DOHH2 (cell line): ENCODE measurements around the gene PTPRN2.

Experiments
- H3F3A ChIP-seq: fragments of 200-600 bp; sonication (generic), shearing (Covaris generic); 2 replicates; pipeline ENCODE4 v1.6.0; 2016; ENCODE audit warnings: antibody characterized with exemption, mild to moderate bottlenecking; ENCODE audit not compliant: control insufficient read depth, insufficient read depth
- H3K27ac ChIP-seq: fragments of 200-600 bp; sonication (generic); 2 replicates; pipeline ENCODE4 v1.5.1; 2014; ENCODE audit warnings: low read depth, mild to moderate bottlenecking, low read length, moderate library complexity
- H3K27me3 ChIP-seq: fragments of 200-600 bp; sonication (generic); 2 replicates; pipeline ENCODE4 v1.6.1; 2014; ENCODE audit warnings: mild to moderate bottlenecking, low read length, mixed read lengths; ENCODE audit not compliant: control insufficient read depth
- H3K36me3 ChIP-seq: fragments of 200-600 bp; sonication (generic); 2 replicates; pipeline ENCODE4 v1.6.1; 2014; ENCODE audit warnings: mild to moderate bottlenecking, low read length, moderate library complexity, mixed read lengths; ENCODE audit not compliant: control insufficient read depth
- H3K4me1 ChIP-seq: fragments of 200-600 bp; sonication (generic); 2 replicates; pipeline ENCODE4 v1.6.1; 2014; ENCODE audit warnings: mild to moderate bottlenecking, low read length, mixed read lengths; ENCODE audit not compliant: control insufficient read depth
- H3K4me2 ChIP-seq: fragments of 200-600 bp; sonication (generic); 2 replicates; pipeline ENCODE4 v1.6.0; 2014; ENCODE audit warnings: mild to moderate bottlenecking, low read length, moderate library complexity
- H3K4me3 ChIP-seq: fragments of 200-600 bp; sonication (generic); 2 replicates; pipeline ENCODE4 v1.5.1; 2014; ENCODE audit warnings: mild to moderate bottlenecking, low read length, mixed read lengths
- H3K79me2 ChIP-seq: fragments of 200-600 bp; sonication (generic); 2 replicates; pipeline ENCODE4 v1.6.1; 2014; ENCODE audit warnings: mild to moderate bottlenecking, low read length, mixed read lengths; ENCODE audit not compliant: control insufficient read depth
- H3K9me2 ChIP-seq: fragments of 200-600 bp; sonication (generic); replicated peaks from 2 replicates; pipeline ENCODE4 v1.6.1; 2014; ENCODE audit warnings: mild to moderate bottlenecking, low read length, mixed read lengths; ENCODE audit not compliant: control insufficient read depth
- H3K9me3 ChIP-seq: fragments of 200-600 bp; sonication (generic); 2 replicates; pipeline ENCODE4 v1.6.1; 2014; ENCODE audit warnings: antibody characterized with exemption, low read length, mixed read lengths; ENCODE audit not compliant: control insufficient read depth, insufficient read depth
- H4K20me1 ChIP-seq: fragments of 200-600 bp; sonication (generic); 2 replicates; pipeline ENCODE4 v1.6.0; 2014; ENCODE audit warnings: low read depth, mild to moderate bottlenecking, antibody characterized with exemption, low read length, moderate library complexity; ENCODE audit not compliant: control insufficient read depth, insufficient read depth
- CTCF ChIP-seq: fragments of 200-600 bp; sonication (generic); IDR thresholded peaks from one replicate; pipeline ENCODE4 v1.5.1; 2014; ENCODE audit warnings: antibody characterized with exemption, mild to moderate bottlenecking, low read depth, low read length; ENCODE audit not compliant: poor library complexity, severe bottlenecking
- EZH2phosphoT487 ChIP-seq: fragments of 200-600 bp; sonication (generic); IDR thresholded peaks from 2 replicates; pipeline ENCODE4 v1.6.1; 2017; ENCODE audit warnings: borderline replicate concordance, mild to moderate bottlenecking, antibody characterized with exemption, low read length, moderate library complexity, mixed read lengths

The PTPRN2 gene

GRCh38 chr7:157887400-157887799 lies 700.2 kb downstream of the PTPRN2 start:
- H3K4me1 ChIP-seq, result no peaks in the 10 kb centered on the region
- no peak overlapping the region for H3K4me2 ChIP-seq
- H3K27me3 ChIP-seq, result no peaks in the 10 kb centered on the region
- H3K27ac ChIP-seq, result no peak overlapping the region
- H3K4me3 ChIP-seq, result no peak overlapping the region
- H3K9me2 ChIP-seq, result no peaks in the 10 kb centered on the region
- H3K79me2 ChIP-seq, result no peaks in the 10 kb centered on the region
- H4K20me1 ChIP-seq, result no peaks in the 10 kb centered on the region
- TF ChIP-seq EZH2phosphoT487 (no peak), CTCF (no peak)
- H3K36me3 ChIP-seq, result no peaks in the 10 kb centered on the region
- H3F3A ChIP-seq, result peaks cover 7% of the 10 kb centered on the region; the same call in 1 of the 2 replicates
- peaks cover 33% of the 10 kb centered on the region; the same call in 1 of the 2 replicates for H3K9me3 ChIP-seq

GRCh38 chr7:157886711-157887110 lies 700.9 kb downstream of the PTPRN2 start:
- no peaks in the 10 kb centered on the region for H3K27me3 ChIP-seq
- no peak overlapping the region for H3K27ac ChIP-seq
- no peak overlapping the region for H3K4me3 ChIP-seq
- H4K20me1 ChIP-seq, result no peaks in the 10 kb centered on the region
- no peaks in the 10 kb centered on the region for H3K4me1 ChIP-seq
- peaks cover 7% of the 10 kb centered on the region; the same call in 1 of the 2 replicates for H3F3A ChIP-seq
- peaks cover 40% of the 10 kb centered on the region; the same call in 1 of the 2 replicates for H3K9me3 ChIP-seq
- H3K4me2 ChIP-seq, result no peak overlapping the region
- no peaks in the 10 kb centered on the region for H3K9me2 ChIP-seq
- no peaks in the 10 kb centered on the region for H3K79me2 ChIP-seq
- no peak for TF ChIP-seq EZH2phosphoT487
- no peaks in the 10 kb centered on the region for H3K36me3 ChIP-seq

GRCh38 chr7:157886266-157886665 lies 701.4 kb downstream of the PTPRN2 start:
- H3K9me2 ChIP-seq, result no peaks in the 10 kb centered on the region
- no peak overlapping the region for H3K27ac ChIP-seq
- no peaks in the 10 kb centered on the region for H4K20me1 ChIP-seq
- no peaks in the 10 kb centered on the region for H3K79me2 ChIP-seq
- no peaks in the 10 kb centered on the region for H3K4me1 ChIP-seq
- peaks cover 44% of the 10 kb centered on the region; the same call in 1 of the 2 replicates for H3K9me3 ChIP-seq
- H3F3A ChIP-seq, result peaks cover 7% of the 10 kb centered on the region; the same call in 1 of the 2 replicates
- TF ChIP-seq CTCF (no peak), EZH2phosphoT487 (no peak)
- no peak overlapping the region for H3K4me2 ChIP-seq
- H3K4me3 ChIP-seq, result no peak overlapping the region
- no peaks in the 10 kb centered on the region for H3K27me3 ChIP-seq
- no peaks in the 10 kb centered on the region for H3K36me3 ChIP-seq

GRCh38 chr7:157885140-157885539 lies 702.5 kb downstream of the PTPRN2 start:
- no peaks in the 10 kb centered on the region for H3K4me1 ChIP-seq
- peaks cover 7% of the 10 kb centered on the region; the same call in 1 of the 2 replicates for H3F3A ChIP-seq
- H3K9me2 ChIP-seq, result no peaks in the 10 kb centered on the region
- no peak overlapping the region for H3K27ac ChIP-seq
- H3K79me2 ChIP-seq, result no peaks in the 10 kb centered on the region
- no peaks in the 10 kb centered on the region for H3K36me3 ChIP-seq
- H3K4me2 ChIP-seq, result no peak overlapping the region
- no peaks in the 10 kb centered on the region for H3K27me3 ChIP-seq
- H4K20me1 ChIP-seq, result no peaks in the 10 kb centered on the region
- H3K9me3 ChIP-seq, result peaks cover 55% of the 10 kb centered on the region; the same call in 1 of the 2 replicates
- TF ChIP-seq CTCF, result no peak
- no peak overlapping the region for H3K4me3 ChIP-seq
